Adrenal gland (tissue), 12 donors: Measurements from ENCODE around the gene NR3C1. TPM values are rescaled to one million over a fixed set of nuclear protein-coding genes. Genes with fewer than 3 reads are reported as not detected.

Experiments
- DNase-seq, 7 donors: peaks; one replicate each; pipeline ENCODE4 v3.0.0-alpha.2; 2019 to 2020
- H3K27ac ChIP-seq, 5 donors: fragments of 200-600 bp; sonication (generic) in 4 of 5; 1 replicate in 3 of 5; 2 replicates in 2 of 5; pipeline versions ENCODE4 v1.5.1 to v1.8.0; 2016 to 2020; ENCODE audit warnings: mild to moderate bottlenecking in 1 of 5
- H3K27me3 ChIP-seq: fragments of 200-600 bp; 2 replicates; pipeline ENCODE4 v1.8.0; 2021
- H3K36me3 ChIP-seq, 2 donors: fragments of 200-600 bp; replicated peaks in 1 of 2; 1 replicate in 1 of 2; 2 replicates in 1 of 2; pipeline versions ENCODE4 v1.5.1 to v1.8.0; 2018 to 2022
- H3K4me1 ChIP-seq, 2 donors: fragments of 200-600 bp; replicated peaks in 1 of 2; 1 replicate in 1 of 2; 2 replicates in 1 of 2; pipeline versions ENCODE4 v1.5.1 to v1.8.0; 2018 to 2021
- H3K4me3 ChIP-seq, 4 donors: fragments of 200-600 bp; sonication (generic) in 3 of 4; one replicate each; pipeline ENCODE4 v1.5.1; 2016 to 2018
- H3K9me3 ChIP-seq, 3 donors: fragments of 200-600 bp; sonication (generic) in 1 of 3; replicated peaks in 1 of 3; 1 replicate in 2 of 3; 2 replicates in 1 of 3; pipeline versions ENCODE4 v1.5.1 to v1.8.0; 2016 to 2021
- POLR2A ChIP-seq, 2 donors: fragments of 450-650 bp; IDR thresholded peaks; one replicate each; pipeline ENCODE4 v1.6.1; 2017; ENCODE audit warnings: antibody characterized with exemption in 2 of 2, mild to moderate bottlenecking in 2 of 2, moderate library complexity in 1 of 2
- WGBS, 4 donors: extraction: QIAGEN DNeasy Blood & Tissue Kit in 2 of 4; methylation state at CpG; one replicate each; pipeline versions ENCODE4 v1.1.5 to v1.1.7; 2013 to 2017; 5-methylcytosine and 5-hydroxymethylcytosine counted together
- intact Hi-C, 2 donors: fragments of 100-400 bp; cut with DNase I; formaldehyde crosslinking; loops; one replicate each; pipeline versions ENCODE4 v1.14.1 to v1.15.0; 2022 to 2023
- polyA plus RNA-seq, 3 donors: library from polyadenylated mRNA; stranded (reverse); fragments of 200-250 nt in 2 of 3; fragments of 350-450 nt in 1 of 3; fragmentation: Illumina TruSeq in 1 of 3; extraction: RNeasy Lipid Tissue Mini Kit (QIAGEN cat#74804) in 1 of 3; gene quantifications; one replicate each; pipeline ENCODE4 v1.2.3, GENCODE V29; 2013 to 2014
- total RNA-seq, 9 donors: library from RNA; depleted of rRNA in 4 of 9; stranded (reverse); fragments of >200 nt in 4 of 9; fragments of 120-200 nt in 1 of 9; fragmentation: NEBNext Ultra II Directional in 1 of 9; extraction: Animal tissue kit (Norgen Biotek cat#: 25700) in 1 of 9; gene quantifications; one replicate each; pipeline versions ENCODE4 v1.1.0 to v1.2.4, GENCODE V29; 2013 to 2023
- TF ChIP-seq, protein P1 (sequence below), 6 experiments: fragments of 450-650 bp in 4 of 6; fragments of 200-600 bp in 2 of 6; sonication (generic) in 1 of 6; IDR thresholded peaks; 1 replicate in 5 of 6; 2 replicates in 1 of 6; pipeline versions ENCODE4 v1.5.1 to v1.8.0; 2016 to 2021; ENCODE audit warnings: antibody characterized with exemption in 6 of 6, mild to moderate bottlenecking in 2 of 6, moderate library complexity in 1 of 6
- donor health status: healthy with polysubstance abuse.
- donor health status: Bipolar disorder and iron deficiency.
- donor health status: DM: yes; HTN: yes; CAD: no.
- donor health status: DM: no; HTN: no; CAD: no.
- donor health status: DM: no; HTN: no; CAD: no.
- donor health status: DM: yes; HTN: yes; CAD: no.

NR3C1 gene
- total and polyA plus RNA-seq, 12 donors = 7.5 to 35.5 (median 24.5) TPM

- intact Hi-C loops = no loop called here
- peaks cover 0 to 13% (median 5%) of the 10 kb centered on the region in 3 donors for H3K9me3 ChIP-seq
- no peak overlapping the region for H3K27ac ChIP-seq
- peaks cover 2 to 14% of the 10 kb centered on the region in 2 donors for H3K4me1 ChIP-seq
- no peaks in the 10 kb centered on the region for H3K36me3 ChIP-seq
- TF ChIP-seq, protein P1, sequence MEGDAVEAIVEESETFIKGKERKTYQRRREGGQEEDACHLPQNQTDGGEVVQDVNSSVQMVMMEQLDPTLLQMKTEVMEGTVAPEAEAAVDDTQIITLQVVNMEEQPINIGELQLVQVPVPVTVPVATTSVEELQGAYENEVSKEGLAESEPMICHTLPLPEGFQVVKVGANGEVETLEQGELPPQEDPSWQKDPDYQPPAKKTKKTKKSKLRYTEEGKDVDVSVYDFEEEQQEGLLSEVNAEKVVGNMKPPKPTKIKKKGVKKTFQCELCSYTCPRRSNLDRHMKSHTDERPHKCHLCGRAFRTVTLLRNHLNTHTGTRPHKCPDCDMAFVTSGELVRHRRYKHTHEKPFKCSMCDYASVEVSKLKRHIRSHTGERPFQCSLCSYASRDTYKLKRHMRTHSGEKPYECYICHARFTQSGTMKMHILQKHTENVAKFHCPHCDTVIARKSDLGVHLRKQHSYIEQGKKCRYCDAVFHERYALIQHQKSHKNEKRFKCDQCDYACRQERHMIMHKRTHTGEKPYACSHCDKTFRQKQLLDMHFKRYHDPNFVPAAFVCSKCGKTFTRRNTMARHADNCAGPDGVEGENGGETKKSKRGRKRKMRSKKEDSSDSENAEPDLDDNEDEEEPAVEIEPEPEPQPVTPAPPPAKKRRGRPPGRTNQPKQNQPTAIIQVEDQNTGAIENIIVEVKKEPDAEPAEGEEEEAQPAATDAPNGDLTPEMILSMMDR (IDR thresholded peaks at IDR 0.05) = no peak
- no peak for TF ChIP-seq POLR2A (IDR thresholded peaks at IDR 0.05)
- no peaks in the 10 kb centered on the region for H3K27me3 ChIP-seq
- DNase-seq = no peak
- no peak overlapping the region for H3K4me3 ChIP-seq
These were observed 42.7 kb downstream of the NR3C1 start for GRCh38 chr5:143360755-143361154.

GRCh38 chr5:143359869-143360268 is 43.6 kb downstream of the NR3C1 start:
- no peak for DNase-seq
- Histone ChIP-seq H3K36me3 (no peaks in the 10 kb centered on the region), H3K9me3 (peaks cover 0 to 13% (median 1%) of the 10 kb centered on the region in 3 donors), H3K27ac (no peak overlapping the region), H3K4me1 (peaks cover 10 to 23% of the 10 kb centered on the region in 2 donors), H3K27me3 (no peaks in the 10 kb centered on the region), H3K4me3 (no peak overlapping the region)
- WGBS, 4 donors = 88 to 98% (median 91%) methylated on average over 2 of the region's 2 CpGs
- intact Hi-C loops = no loop called here
- no peak for TF ChIP-seq POLR2A (IDR thresholded peaks at IDR 0.05)
- TF ChIP-seq, protein P1 (IDR thresholded peaks at IDR 0.05) = no peak

DNA sequence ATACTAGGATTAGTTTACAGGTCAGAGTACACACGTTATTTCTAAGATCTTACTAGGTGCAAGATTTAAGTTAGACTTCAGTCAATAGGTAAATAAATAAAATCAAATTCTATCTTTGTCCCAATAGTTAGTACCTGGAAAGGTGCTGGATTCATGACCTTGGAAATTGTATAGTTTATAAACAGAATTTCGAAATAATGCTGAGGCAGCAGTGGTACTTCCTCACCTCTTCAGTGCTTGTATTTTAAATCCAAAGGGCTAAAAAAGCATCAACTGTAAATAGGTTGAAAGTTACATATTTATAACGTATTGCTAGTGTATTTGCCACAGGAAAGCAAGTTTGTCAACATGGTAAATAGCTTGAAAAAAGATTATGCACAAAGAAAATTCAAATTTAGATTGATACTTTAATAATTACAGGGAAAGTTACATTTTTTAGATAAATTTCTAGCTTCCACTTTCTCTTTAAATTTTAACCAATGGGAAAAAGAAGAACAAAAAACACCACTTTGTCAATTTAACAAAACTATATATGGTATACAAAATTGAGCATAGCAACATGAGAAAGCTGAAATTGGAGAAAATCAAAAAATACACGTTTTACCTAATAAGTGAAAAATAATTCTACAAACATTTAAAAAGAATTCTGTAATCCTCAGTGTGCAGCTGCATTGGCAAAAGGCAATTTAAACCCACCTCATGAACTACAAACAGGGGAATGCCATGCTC is 46.5 kb downstream of the NR3C1 start:
- 64 to 74% (median 70%) methylated on average over 4 of the region's 4 CpGs for WGBS, 4 donors
- Histone ChIP-seq H3K27me3 (no peaks in the 10 kb centered on the region), H3K4me1 (peaks cover 10 to 43% of the 10 kb centered on the region in 2 donors), H3K36me3 (no peaks in the 10 kb centered on the region), H3K4me3 (no peak overlapping the region), H3K9me3 (no peaks in the 10 kb centered on the region), H3K27ac (no peak overlapping the region)
- TF ChIP-seq, protein P1 (IDR thresholded peaks at IDR 0.05) = no peak
- no peak for TF ChIP-seq POLR2A (IDR thresholded peaks at IDR 0.05)
- no peak for DNase-seq
- intact Hi-C loops = no loop called here

GRCh38 chr5:143355710-143356109 is 47.8 kb downstream of the NR3C1 start:
- H3K4me1 ChIP-seq = peaks cover 18 to 50% of the 10 kb centered on the region in 2 donors
- H3K27me3 ChIP-seq = no peaks in the 10 kb centered on the region
- H3K27ac ChIP-seq = peak overlapping the region in 1 of 5 donors; percentile 18
- peak; percentile 74 to 87 (median 82) for DNase-seq
- H3K4me3 ChIP-seq = peak overlapping the region in 1 of 4 donors; percentile 9
- TF ChIP-seq, protein P1 (IDR thresholded peaks at IDR 0.05) = no peak
- TF ChIP-seq POLR2A (IDR thresholded peaks at IDR 0.05) = no peak
- intact Hi-C loops = no loop called here
- no peaks in the 10 kb centered on the region for H3K9me3 ChIP-seq
- H3K36me3 ChIP-seq = no peaks in the 10 kb centered on the region
